GM08714 (cell line): ENCODE measurements around the gene SDK1.

Experiments
- H3K4me3 ChIP-seq: fragments of 200-500 bp; sonication (Bioruptor generic); 2 replicates; pipeline ENCODE4 v1.5.1; 2014; ENCODE audit warnings: mild to moderate bottlenecking, low read length, inconsistent platforms
- ZNF274 ChIP-seq: IDR thresholded peaks from 2 replicates; pipeline ENCODE4 v1.6.1; 2012; ENCODE audit warnings: mild to moderate bottlenecking, low read depth, low read length

Gene SDK1

DNA sequence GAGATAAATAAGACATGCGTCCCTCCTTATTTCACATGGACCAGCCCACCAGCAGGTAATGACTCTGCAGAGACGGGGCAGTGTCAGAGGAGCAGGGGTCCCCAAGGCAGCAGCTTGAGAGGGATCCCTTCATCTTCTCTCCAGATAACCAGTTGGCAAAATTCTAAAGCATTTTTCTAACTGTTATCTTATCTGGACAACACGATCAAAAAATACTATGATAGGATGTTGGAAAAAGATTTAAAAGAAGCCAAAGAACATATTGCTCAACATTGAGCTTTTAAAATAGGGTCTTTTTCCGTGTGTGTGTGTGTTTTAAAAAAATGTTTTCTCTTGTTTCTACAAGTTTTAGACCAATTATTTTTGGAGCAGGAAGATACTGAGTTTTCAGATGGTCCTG lies 641.2 kb downstream of the SDK1 start:
- TF ChIP-seq ZNF274, result no peak
- H3K4me3 ChIP-seq, result no peak overlapping the region

DNA sequence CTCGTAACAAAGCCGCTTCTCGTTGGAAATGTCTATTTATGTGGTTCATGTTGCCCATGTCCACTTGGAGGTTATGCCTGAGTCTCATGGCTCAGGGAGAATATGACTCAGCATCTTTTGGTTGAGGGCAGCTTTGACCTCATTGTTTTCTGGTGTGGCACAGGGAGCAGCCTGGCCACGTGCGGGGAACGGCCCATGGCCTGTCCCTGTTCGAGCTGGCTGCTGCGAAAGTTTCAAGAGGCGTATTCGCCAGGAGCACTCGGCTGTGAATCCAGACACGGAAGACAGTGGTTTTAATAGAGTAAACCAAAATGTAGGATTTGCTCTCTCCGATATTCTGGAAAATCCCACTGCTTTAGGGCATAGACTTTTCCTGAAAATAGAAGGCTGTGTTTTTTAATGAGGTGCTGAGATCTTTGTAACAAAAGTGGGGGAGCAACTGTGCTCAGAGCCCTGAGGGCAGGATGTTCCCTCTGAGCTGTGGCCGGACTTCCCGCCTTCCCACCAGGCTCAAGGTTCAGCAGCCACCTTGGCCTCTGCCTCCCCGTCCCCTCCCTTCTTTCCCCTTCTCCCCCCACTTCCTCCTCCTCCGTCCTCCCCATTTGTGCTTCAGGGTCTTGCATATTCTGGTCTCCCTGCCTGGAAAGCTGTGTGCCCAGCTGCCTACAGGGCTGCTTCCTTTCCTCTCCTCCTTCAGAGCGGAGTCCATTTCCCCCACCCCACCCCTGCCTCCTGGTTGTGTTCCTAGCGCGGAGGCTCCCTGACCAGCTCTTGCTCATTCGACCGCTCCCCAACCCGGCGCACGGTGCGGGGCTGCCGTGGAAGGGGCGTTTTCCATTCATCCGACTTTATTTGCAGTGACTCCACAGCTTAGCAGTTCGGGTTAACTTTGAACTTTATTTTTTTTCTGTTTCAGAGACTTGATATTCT lies 642.0 kb downstream of the SDK1 start:
- H3K4me3 ChIP-seq, result no peak overlapping the region
- TF ChIP-seq ZNF274, result no peak

DNA sequence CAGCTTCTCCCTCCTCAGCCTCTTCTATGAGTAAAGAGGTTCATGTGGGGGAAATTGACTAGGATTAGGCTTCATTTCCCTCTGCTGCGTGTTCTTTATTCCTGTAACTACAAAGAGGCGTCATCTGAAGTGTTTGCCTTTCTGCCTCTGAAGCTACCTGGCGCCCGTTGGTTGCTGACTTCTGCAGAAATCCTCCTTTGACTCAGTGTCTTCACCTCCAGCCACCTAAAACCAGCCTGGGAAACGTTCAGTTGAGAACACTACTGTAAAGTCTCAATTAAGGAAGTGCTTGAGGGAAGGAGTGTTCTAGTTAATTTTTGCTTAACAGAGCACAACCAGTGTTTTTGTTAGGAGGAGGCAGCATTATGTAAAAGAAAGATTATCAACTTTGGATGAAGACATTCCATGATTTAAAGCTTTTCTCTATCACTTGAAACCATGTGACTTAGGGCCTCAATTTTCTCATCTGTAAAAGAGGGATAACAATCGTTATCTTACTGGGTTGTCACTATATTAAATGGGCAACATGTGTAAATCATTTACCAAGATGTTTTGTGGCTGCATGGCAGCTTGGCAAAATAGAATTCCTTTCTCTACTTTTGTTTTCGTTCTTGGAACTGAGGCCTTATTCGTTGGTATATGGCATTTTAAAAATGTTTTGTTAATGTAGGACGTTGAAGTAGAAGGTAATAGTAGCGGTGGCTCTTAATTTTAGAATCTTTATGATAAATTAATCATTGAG lies 642.9 kb downstream of the SDK1 start:
- H3K4me3 ChIP-seq, result no peak overlapping the region
- TF ChIP-seq ZNF274, result no peak

DNA sequence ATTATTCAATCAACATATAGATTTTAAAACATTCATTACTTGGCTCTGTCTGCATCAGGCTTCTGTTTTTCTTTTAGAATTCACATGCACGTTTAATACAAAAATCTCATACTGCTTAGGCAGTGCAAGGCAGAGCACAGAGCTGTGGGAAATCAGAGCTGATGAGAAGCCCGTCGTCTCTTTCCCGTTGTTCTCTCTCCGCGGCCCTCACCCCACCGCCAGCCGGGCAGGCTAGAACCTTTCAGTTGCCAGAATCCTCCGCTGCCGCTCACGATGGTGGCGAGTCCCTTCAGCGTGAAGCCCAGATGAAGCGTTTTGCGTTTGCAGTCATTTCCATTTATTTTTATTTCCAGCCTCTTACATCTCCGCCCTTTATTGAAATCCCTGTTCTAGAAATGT lies 648.2 kb downstream of the SDK1 start:
- no peak for TF ChIP-seq ZNF274
- no peak overlapping the region for H3K4me3 ChIP-seq

DNA sequence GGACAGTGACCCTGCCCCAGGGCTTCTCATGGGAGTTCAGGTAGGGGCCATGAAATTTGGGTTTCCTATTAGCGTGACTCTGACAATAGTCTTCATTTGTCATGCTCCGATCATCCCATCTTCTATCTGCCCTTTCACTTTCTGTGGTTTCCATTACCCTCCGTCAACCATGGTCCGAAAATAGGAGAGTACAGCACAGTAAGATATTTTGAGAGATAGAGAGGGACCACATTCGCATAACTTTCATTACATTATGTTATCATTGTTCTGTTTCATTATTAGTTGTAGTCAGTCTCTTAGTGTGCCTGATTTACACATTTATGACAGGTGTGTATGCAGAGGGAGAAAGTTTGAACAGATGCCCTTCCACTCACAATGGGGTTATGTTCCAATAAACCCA lies 649.2 kb downstream of the SDK1 start:
- no peak for TF ChIP-seq ZNF274
- H3K4me3 ChIP-seq, result no peak overlapping the region

DNA sequence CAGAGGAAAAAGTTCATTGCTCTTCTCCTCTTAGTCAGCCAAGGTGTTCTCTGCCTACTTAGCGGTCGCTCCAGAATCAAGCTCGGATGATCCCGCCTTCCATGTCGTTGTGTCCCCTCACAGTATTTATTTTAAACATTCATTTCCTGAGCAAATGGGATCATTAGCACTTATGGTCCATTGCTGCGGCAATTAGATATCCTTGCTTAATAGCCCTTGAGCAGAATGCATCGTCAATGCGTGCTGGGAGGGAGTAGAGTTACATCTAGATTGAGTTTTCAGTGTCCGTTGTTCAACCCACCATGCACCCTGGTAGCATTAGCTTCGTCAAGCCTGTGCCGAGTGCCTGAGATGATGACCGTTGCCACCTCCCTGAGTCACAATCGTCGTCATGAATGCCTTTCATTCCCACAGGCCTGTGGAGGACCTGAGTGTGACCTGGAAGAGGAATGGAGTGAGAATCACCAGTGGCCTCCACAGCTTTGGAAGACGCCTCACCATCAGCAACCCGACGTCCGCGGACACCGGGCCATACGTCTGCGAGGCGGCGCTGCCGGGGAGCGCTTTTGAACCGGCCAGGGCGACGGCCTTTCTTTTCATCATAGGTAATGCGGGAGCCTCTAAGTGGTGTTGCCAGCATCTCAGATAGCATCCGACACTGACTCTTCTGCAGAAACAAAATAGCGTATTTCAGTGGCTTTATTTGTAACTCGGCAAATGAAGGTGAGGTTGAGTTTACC lies 650.4 kb downstream of the SDK1 start:
- TF ChIP-seq ZNF274, result no peak

DNA sequence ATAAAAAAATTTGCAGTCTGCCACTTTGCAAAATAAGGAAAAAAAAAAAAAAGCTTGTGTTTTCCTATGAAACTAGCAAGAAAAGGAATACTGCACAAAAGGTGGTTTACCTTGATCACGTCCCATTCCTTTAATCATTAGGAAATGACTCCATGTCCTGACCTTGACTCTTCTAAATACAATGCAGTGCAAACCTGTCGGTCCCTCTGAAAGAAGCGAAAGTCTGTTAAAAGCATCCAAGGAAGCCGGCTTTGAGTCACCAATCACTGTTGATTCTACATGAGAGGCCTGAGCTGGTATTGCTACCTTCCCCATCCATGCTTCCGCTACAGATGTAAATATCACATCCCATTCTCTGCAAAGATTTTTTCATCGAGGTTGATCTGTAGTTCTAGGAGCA lies 652.1 kb downstream of the SDK1 start:
- no peak for TF ChIP-seq ZNF274
- no peak overlapping the region for H3K4me3 ChIP-seq

More for the DNA sequence above, 650.4 kb downstream of the SDK1 start:
- no peak overlapping the region for H3K4me3 ChIP-seq

DNA sequence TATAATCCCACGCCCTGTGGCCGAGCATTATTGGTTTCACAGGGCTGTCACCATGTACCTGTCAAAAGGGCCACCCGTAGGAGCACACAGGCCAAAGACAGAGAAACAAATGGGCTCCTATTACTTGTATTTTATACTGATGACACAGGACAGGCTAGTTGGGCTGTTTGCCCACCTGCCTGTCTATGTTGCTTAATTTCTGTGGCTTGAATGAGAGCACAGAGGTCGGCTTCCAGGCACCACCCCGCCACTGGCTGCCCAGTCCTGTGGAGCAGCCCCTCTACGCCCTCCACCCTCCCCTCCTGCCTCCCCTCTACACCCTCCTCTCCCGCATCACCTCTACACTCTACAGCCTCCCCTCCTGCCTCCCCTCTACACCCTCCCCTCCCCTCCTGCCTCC lies 652.9 kb downstream of the SDK1 start:
- H3K4me3 ChIP-seq, result no peak overlapping the region
- no peak for TF ChIP-seq ZNF274

DNA sequence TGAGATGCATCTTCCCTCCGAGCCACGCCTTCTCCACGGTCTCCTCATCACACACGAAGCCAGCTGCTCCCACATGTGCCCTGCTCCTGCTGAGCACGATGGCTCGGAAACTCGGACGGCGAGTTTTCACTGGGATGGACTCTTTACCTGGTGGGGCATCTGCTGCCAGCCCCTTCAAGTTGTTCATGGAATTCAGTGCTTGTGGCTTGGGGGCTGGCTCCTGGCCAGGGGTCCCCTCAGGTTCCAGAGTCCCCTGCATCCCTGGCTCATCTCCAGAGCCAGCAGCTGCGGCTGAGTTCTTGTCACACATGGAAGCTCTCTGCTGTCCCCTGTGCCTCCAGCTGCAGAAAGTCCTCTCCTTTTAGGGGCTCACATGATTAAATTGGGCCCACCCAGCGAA lies 654.0 kb downstream of the SDK1 start:
- no peak for TF ChIP-seq ZNF274
- H3K4me3 ChIP-seq, result no peak overlapping the region

DNA sequence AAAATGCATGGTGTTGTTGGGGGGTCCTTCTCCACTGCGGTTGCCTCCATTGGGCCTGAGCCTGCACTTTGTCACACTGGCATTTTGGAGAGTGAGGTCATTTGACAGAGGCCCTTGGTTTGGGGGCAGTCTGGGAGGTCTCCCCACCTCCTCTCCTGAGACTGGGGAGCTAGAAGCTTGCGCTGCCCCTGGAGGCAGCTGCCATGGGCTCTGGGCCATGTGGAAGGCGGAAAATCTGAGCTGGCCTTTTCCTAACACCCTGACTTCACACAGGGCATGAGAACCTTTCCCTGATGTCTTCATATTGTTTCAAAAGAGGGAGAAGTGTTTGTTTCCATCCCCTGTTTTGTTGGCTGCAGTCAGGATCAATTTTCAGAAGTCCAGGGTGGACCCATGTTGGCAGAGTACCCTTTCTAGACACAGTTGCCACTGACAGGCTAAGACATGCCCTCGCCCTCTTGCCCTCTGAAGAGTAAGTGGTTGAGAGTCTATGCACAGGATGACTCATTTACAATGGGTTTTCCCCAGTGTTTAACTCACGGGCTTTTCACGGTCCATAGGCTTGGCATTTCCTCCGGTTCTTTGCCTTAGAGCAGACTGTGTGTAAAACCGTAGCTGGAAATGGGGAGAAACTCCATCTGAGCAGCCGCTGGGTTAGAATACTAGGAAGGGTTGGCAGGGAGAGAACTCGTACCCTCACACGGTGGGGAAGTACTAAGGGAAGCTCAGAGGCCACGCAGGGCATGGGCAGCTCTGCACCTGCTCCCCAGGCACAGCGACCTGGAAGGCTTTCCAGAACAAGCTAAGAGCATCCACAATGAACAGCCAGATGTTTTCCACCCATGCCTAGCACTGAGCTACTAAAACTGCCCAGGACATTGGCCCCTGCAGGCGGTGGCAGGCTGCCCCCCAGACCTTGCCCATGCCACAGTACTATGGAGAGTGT lies 655.0 kb downstream of the SDK1 start:
- no peak for TF ChIP-seq ZNF274
- no peak overlapping the region for H3K4me3 ChIP-seq

DNA sequence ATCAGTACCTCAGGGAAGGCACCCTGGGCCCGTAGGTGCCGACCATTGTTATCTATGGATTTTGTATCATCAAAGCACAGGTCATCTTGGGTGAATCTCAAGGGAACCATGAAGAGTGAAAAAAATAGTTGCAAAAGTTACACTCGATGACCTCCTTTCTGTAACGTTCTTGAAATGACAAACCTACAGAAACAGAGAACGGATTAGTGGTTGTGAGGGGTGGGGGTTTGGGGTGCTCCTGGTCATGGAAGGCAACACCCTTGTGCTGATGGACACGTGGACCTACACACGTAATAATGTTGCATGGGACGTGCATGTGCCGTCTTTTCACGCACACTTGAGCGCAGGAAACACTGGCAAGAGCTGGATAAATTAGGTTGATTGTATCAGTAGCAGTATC lies 655.9 kb downstream of the SDK1 start:
- no peak for TF ChIP-seq ZNF274

DNA sequence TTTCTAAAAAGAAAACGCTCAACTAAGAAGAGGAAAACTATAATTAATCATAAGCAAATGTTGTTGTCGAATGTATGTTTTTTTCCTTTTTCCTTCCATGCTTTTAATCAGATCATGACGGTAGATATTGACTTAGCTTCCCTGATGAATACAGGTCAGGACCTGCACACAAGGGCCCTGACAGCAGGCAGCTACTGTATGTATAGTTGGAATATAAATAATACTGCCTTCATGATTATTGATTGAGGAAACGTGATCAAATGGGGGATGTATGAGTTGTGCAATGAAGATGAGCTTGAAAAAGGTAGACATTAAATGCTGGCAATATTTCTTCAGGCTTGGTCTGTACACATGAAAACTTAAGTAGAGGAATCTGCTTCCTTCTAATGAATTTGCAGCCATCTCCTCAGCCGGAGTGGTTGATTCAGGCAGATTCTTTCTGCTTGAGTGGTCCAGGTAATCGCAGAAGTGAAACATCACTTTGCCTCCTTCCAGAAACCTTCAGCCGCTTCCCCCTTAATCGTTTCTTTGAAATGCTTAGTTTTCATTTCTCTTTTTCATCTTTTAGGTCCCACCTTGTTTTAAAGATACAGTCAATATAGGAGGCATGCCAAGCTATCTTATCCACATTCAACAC lies 656.5 kb downstream of the SDK1 start:
- H3K4me3 ChIP-seq, result no peak overlapping the region
- TF ChIP-seq ZNF274, result no peak

More for the DNA sequence above, 655.9 kb downstream of the SDK1 start:
- no peak overlapping the region for H3K4me3 ChIP-seq

DNA sequence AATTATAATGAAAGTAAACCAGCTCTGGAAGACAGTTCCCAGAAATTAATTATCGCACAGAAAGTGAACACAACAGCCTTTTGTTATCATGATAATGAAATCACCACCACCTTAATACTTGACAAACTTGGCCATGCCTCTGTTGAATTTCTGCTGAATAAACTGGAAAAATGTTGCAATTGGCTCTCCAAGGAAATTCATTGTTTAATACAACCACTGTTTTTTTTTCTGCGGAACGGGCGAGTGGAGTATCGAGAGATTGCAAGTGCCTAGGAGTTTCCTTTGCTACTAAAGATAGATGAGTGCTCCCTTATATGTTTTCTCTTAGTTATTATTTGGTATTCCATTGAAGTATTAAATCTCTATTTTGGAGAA lies 657.0 kb downstream of the SDK1 start:
- H3K4me3 ChIP-seq, result no peak overlapping the region
- TF ChIP-seq ZNF274, result no peak
